NCI-H2029 treated with DMSO at 0.1 percent for 48 hours (cell line): ENCODE data around the gene SMIM32.

ENCODE experiments used
- DNase-seq: peaks from one replicate; lab custom pipeline; 2025; lab: John Stamatoyannopoulos, UW

SMIM32 gene

DNA sequence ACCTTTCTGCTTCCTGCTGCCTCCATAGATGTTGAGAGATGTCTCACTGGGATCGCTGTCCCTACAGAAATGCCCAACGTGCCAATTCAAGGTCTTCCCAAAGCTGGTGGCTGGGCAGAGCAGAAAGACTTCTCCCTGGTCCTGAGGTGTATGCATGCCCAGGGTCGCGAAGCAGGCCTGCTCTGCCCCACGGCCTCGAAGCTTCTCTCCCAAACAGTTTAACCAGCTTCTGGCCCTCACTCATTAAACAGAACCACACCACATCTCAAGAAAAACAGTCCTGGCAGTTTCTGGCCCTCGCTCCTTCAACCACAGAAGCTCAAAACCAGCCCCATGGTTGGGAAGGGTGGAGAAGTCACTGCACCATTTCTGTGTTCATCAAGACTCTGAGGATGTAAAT, 14.7 kb upstream of the SMIM32 start:
- DNase-seq, result no peak

DNA sequence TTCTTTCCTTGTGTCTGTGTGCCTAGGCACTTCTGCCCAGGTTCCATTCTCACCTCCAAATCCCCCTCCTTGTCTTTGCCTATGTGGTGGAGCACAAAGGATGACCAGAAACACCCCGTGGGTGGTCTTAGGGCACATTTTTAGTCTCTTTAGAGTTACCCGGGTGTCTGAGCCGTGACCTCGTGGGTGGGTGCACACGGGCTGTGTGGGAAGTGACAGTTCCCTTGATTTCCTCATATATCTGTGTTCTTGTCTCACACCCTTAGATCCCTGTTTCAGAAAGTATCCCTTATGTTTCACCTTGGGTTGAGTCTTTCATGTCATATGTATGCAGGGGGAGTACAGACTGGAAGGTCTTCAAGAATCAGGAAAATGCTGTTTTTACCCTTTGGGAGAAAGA, 13.4 kb upstream of the SMIM32 start:
- no peak for DNase-seq

DNA sequence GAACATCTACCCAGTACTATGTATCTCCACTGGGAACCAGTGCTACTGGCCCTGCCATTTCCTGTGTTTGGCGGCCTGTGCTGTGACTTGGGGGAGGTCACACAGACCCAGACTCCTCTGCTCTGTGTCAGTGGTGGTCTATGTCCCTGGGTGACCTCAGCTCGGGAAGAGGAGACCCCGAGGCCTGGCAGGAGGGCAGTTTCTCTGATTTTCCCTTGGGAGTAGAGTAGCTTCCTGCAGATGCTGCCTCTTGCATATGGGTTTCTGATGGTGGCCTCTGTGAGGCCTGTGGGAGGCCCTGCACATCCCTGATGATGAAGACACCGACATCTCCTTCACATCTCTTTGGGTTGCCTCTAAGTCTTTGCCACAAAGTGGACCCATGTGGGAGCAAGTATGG, 13.0 kb upstream of the SMIM32 start:
- no peak for DNase-seq

DNA sequence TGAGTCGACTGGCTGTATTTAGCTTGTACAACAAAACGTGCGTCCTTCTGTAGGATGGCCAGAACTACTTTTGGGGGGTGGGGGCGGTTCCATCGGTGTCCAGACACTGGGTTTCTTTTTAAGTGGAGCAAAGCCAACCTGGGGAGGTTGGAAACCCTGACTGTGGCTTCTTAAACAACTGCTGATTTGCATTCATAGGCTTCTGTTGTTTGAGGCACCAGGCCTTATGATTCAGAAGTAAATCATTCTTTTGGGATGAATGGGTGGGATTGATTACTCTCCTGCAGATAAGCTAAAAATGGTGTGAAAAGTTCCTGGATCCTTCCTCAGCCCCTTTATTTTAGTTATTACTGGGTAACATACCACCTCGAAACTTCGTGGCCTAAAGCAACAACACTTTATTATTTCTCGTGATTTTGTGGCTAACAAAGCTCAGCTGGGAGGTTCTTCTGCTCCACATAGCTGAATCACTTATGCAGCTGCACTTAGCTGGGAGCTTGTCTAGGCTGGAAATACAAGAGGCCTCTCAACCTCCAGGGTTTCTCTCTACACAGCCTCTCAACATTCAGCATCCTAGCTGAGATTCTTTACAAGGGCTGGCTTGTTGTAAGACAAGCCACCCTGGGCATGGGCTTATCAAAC, 12.2 kb upstream of the SMIM32 start:
- DNase-seq, result no peak

DNA sequence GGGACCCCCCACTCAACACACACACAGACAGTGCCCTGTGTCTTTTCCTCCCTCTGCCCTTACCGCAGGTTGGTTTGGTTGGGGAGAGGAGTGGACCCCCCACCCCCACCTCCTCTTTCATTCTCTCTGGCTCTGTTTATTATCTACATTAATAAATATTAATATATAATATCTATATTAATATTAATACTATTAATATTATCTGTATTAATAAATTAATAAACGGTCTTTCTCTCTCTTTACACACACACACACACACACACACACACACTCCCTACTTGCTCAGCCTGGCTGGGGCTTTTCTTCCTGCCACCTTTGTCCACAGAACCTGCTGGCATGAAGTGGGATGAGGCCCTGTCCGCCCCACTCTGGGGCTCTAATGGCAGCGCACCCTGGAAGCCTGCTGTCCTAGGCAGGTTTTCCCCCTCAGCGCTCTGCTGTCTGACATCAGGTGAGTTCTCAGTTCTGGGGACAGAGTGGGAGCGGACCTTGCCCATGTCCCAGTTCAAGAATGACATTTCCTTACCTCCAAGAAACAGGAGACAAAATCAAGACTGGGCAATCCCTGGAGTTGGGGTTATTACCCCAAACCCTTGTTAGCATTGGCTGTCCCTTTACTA, 10.5 kb upstream of the SMIM32 start:
- no peak for DNase-seq

DNA sequence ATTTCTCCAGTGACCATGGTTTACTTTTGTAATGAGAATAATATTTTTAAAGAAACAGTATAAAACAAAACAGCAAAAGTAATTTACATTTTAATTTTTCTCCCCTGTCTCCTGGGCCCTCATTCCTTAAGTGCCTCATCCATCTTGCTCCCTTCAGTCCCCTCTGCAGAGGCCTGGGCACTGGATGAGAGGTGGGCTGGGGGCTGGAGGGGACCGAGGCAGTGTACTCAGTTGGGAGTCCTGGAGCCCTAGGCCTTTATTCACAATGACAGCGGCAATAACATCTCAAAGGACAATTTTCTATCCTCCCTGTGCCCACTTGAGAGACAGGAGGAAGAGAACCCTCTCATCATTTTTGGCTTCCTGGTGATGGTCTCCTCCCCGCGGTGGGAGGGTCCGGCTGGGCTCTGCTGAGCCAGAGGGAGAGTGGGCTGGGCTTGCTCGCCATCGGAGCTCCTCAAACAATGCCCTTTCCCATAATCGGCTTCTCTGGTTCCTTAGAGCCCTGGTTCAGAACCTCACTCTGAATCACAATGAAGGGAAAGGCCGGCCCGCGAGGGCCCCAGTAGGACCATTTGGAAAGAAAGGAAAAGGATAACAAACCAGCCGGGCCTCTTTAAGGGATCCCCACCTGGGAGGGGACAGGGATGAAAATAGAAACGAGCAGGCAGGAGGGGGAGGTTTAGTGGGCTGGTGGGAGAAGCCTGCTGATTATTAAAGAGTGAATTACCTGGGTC, 9.7 kb upstream of the SMIM32 start:
- DNase-seq, result no peak

DNA sequence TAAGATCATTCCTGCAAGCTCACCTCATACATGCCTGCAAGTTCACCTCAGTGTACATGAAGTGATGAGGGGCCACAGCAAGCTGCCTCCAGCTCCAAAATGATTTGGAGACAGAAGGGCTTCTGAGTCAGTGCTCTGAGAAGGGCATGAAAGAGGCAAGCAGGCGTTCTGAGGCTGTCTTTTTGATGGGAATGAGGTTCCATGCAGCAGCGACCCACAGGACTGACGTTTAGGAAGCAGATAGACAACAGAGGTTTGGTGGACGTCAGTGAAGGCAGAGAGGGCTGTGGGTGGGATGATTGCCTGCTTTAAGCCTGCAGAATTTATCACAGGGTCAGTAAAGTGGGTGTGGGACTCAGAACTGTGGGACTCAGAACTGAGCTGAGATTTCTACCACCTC, 8.9 kb upstream of the SMIM32 start:
- DNase-seq, result no peak

DNA sequence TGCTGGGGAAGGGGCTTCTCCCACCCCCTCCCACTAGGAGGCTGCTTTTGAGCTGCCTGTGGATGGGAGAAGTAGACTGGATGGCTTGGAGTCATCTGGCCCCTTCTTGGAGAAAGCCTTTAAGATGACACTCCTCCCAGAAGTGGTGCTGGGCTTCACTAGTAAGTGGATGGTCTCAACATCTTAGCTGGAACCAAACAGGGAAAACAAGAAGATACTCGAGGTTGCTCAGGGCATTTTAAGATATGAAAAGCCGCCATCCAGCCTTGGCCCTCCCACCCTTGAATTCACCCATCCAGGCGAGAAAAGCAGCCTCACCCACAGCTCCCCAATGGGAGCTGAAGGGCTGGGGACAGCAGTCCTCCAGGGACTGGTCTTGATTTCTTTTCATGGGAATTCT, 7.8 kb upstream of the SMIM32 start:
- no peak for DNase-seq

DNA sequence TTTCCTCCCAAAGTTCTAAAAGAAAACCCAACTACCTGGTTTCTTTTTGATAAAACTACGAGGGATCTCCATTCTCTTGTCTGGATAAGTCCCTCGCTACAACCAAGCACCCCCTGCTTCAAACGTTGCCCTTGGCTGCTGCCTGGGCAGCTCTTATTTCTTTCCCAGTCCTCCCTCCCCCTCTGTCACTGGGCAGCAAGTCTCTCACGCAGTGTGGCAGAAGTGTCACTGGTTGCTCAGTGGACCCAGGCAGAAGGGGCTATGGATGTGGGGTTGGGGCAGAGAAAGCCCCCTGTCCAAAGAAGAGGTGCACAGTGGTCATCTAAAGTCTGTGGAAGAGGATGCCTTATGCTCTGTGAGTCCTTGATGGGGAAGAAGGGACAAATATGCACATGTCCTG, 7.2 kb upstream of the SMIM32 start:
- no peak for DNase-seq

DNA sequence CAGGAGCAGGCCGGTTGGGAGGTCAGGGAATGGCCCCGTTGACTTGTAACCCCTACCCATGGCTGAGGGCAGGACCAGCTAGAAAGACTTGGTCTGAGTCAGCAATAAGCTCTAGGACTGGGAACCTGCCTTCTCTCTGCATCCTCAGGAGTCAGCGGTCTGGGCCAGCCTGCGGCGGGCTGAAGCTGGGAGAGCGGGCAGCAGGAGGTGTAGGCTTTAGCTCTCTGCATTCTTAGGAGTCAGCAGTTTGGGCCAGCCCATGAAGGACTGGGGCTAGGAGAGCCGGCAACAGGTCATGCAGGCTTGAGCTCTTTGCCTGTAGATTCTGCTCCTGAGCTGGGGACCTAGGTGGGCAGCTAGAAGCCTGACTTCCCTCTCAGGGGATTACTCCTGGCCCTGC, 6.4 kb upstream of the SMIM32 start:
- no peak for DNase-seq

DNA sequence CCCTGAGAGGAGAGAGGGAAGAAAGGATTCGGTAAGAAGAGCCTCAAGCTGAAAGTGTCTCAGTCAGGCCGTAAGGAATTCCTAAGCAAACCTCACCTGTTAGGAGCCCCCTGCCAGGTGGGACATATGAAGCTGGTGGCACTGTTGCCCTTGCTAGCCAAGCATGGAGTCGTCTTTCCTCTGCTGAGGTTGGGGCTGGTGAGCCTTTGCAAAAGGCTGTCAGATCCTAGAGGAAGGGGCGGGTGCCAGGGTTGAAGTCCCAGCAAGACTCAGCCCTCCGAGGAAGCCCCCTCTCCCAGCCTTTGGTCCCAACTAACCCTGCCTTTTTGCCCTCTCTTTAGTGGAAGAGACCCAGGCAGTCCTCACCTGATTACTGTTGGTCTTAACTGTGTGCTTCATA, 5.5 kb upstream of the SMIM32 start:
- DNase-seq, result no peak

DNA sequence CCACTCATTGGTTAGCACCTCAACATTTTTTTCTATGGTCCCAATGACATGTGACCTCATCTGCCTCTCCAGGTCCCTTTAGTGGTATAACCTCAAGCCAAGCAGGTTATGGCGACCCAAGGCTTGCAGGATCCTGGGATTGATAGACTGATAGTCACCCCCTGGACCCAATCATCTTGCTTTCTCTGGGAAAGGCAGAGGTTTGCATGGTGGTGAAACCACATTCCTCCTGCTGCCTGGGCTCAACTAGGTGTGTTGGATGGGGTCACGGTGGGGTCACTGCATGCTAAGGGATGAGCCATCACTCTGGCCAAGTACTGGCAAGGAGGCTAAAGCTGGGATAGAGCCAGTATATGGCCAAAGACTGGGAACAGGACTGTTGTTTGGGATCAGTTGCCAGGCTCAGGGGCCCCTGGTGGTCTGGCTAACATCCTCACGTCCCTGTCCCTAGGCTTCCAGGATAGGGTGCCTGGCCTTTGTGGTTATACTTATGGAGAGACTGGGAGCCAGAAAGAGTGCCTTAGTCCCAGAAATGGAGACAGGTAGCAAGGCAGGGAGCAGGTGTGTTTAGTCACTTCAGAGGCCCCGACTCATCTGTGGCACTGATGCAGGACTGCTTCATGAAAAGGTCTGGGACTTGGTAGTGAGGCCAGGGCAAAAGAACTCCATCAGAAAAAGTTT, 4.6 kb upstream of the SMIM32 start:
- no peak for DNase-seq

DNA sequence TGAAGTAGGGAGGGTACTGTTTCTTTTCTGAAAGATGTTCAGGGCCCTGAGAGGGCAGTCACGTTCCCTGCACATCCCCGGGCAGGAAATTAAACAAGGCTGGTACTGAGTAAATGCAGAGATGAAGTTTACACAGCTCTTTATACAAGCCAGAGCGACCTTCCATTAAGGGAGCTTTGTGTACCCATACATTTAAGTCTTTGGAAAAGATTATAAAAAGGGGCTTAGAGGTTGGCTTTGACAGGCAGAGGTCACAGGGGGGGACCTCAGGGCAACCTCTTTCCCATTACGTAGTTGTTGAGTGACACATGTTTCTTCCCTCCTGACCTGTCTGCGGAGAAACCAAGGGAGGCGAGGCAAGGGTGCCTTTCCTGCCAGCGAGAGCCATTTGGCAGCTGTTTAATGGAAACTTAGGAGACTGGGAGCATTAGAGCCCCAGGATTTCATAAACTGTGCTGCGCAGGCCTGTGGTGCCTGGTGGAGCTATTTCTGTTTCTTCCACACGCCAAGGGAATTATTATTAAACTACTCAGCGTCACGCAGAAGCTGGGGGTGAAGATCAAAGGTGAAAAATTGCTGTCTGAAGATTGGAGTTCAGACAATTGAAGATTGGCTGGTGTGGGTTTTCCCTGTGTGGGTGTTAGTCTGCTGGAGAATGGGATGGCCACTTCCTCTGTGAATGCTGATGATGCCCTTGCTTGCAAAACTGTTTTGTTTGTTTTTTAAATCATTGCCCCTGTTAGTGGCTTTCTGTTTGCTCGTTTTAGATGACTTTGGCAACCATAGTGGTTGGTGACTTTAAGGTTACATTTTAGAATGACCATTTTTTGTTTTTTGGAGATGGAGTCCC, 3.2 kb upstream of the SMIM32 start:
- DNase-seq, result no peak

DNA sequence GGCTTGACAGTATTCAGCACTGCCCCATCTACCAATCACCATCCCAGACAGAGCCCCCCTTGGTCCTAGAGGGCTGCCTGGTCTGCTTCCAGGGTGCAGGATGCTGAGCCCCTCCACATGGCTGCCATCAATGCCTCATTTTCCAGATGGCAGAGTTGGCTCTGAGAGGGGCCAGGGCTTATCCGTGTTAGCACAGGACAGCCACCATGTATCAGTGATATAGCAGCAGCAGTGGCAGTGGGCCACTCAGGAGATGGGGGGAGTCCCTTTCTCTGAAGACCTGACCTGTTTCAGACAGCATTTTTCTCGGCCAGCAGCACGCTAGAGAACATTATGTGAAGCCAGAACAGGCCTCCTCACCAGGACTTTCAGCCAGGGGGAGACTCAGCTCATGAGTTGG, 1.6 kb upstream of the SMIM32 start:
- DNase-seq, result no peak

DNA sequence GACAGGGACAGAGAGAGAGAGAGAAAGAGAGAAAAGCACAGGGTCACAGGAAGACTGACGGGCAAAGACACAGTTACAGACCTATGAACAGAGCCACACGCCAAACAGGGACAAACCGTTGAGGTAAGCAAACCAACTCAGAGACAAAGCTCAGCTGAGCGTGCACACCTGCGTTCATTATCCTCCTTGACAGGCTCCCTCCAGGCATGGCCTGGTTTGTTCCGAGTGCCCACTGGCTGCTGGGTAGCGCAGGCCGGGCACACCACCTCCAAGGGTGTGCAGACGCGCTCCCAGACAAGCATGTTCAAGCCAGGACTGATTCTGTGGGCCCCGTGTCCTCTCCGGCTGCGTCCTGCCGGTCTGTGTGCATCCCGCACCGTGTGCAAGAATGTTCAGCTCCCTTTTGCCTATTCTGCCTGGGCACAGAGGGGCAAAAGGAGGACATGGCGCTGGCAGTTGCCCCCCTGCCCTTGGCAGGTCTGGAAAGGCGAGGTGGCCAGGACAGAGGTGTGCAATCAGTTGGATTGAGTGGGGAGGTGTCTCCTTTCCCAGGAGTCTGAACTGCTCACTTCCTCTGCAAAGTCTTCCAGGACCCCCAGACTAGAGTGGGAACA, 467 bp upstream of the SMIM32 start:
- DNase-seq, result no peak

DNA sequence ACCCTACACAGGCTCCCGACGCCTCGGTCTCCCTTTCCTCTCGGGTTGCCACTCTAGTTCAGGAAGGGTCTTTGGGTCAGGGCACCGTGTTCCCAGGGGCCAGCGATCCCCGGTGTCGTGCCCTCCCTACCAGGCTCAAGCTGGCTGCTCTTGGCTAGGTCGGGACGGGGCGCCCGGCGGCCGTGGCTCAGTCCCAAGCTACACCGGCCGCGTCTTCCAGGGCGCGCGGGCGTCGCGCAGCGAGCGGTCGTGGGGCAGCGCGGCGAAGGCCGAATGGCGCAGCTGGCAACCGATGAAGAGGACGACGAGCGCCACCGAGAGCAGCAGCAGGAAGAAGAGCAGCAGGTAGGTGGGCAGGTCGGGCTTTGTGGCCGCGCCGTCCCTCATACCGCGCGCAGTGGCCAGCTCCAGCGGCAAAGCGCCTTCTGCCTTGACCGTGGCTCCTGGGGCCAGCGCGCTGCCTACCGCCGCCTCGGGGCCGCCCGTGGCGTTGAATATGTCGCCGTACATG, 892 bp downstream of the SMIM32 start:
- DNase-seq, result no peak

DNA sequence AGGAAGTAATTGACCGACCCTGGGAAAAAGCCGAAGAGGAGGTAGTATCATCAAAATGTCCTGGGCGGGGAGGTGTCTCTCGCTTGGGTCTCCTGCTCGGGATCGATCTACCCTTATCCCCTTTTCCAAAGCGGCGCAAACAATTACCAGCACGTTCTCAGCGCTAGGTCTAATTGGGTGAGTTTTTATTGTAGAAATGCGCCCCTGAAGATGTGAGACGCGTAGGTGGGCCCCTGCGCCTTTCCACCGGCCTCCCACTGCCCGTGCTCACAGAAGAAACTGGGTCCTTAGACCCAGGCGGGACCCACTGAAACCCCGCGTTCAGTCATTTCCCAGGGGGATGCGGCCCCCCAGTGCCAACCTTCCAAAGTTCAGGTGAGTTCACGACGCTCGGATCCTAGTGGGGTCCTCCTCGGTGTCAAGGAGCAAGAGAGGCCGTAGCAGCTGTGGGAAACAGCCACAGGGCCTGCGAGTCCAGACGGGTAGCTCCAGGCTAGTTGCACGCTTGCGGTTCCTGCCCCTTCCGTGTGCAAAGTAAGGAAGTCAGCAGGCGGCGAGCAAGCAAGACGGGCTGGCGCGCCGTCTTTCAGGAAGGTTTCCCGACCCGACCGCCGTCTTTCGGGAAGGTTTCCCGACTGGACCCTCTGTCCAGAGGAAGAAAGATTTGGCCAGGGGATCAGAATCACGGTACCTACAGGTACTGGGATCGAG, 1.5 kb downstream of the SMIM32 start:
- DNase-seq, result no peak

DNA sequence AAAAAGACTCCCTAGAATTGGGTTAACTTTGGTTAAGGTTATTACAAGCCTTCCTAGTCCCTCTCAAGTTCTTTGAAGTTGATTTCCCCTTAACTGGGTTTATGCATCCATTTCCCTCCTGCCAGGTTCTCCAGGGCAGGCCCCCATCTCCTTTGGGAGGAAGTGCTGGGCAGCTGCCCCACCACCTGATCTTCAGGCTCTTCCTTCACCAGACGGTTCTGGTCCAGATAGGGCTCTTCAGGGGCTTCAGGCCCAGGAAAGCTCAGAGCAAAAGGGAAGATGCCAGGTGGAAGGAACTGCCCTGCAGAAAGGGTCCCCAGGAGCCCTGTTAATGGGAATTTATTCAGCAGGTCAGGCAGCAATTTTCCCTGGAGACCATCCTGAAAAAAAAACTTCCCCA, 2.1 kb downstream of the SMIM32 start:
- no peak for DNase-seq

DNA sequence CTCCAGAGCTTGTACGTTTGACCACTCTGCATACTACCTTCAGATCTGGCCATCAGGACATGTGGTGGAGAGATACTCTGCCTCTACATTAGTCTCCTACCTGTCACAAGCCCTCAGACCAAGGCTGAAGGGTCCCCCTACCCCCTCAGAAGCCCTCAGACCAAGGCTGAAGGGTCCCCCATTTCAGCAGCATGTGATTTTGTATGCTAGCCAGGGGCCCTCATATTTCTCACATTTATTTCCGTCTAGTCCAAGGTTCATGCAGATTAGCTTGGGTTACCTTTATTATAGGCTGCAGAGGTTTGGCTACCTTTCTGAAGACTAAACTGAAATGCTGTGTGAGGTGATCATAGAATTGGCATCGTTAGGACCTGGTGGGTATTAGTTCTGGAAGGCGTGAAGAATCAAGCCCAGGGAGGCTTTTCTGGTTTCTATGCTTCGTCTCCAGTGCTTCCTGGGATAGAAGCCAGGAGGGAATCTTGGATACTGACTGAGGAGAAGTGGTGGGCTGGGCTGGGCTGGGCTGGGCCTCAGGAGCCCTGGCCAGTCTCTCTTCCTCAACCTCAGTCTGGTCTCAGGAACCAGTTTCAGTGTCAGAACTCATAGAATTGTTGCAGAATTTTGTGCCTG, 2.8 kb downstream of the SMIM32 start:
- DNase-seq, result no peak

DNA sequence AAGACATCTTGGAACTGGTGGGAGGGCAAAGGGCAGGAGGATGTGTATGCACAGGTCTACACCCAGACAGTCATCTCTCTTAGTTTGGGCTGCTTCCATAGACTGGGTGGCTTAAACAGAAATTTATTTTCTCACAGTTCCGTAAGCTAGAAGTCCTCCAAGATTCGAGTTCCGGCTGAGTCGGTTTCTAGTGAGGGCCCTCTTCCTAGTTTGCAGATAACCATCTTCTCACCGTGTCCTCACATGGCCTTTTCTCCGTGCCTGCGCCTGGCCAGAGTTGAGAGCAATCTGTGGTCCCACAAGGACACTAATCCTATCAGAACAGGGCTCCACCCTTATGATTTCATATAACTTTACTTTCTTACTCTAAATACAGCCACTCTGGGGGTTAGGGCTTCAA, 4.1 kb downstream of the SMIM32 start:
- DNase-seq, result no peak
